ENCODE results near the gene TMC8. TPM values are rescaled to one million over a fixed set of nuclear protein-coding genes. Genes with fewer than 3 reads are reported as not detected.

The TMC8 gene
- total RNA-seq, 1 experiment from 2014 or later = not detected

DNA sequence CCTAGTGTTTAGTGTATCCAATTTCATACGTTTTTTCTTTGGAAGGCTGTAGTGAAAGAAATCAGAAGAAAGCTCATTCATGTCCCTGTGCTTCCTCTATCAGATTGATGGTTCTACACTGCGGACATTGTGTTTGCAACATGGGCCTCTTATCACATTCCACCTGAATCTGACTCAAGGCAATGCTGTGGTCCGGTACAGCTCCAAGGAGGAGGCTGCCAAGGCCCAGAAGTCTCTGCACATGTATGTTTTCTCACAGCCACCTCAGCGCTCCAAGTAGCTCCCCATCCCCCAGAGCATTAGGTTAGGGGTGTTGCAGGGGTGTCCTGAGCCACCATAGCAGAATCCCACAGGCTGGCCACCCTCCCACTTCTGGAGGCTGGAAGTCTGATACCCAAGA lies 27.3 kb upstream of the TMC8 start:
- Mint-ChIP-seq H3K27me3 (ENCODE audit: insufficient read depth, unreplicated experiment) (no peaks in the 10 kb centered on the region), H3K9me3 (ENCODE audit: unreplicated experiment) (peaks cover 14% of the 10 kb centered on the region), H3K27ac (ENCODE audit: unreplicated experiment) (no peak overlapping the region), H3K36me3 (ENCODE audit: insufficient read depth, unreplicated experiment) (peaks cover 36% of the 10 kb centered on the region), H3K4me3 (ENCODE audit: unreplicated experiment) (no peak overlapping the region), H3K4me1 (ENCODE audit: low read depth, unreplicated experiment) (no peaks in the 10 kb centered on the region)
- ChIA-PET CTCF (interaction anchor here (0.6 kb wide), 1 partner anchor 18 kb away, joined by 3 read pairs; no protein-coding TSS in a partner anchor), POLR2A (no interaction called here)
- no peak for DNase-seq
- peaks cover 5% of the 10 kb centered on the region for H3K36me3 ChIP-seq (ENCODE audit: control insufficient read depth, insufficient read depth, low read length)
- H3K27me3 ChIP-seq (replicated peaks; ENCODE audit: control insufficient read depth, insufficient read depth, low read length) = no peaks in the 10 kb centered on the region
- no TSS peak for BruUV-seq (replicated peaks)
- no peak for TF ChIP-seq CTCF (IDR thresholded peaks at IDR 0.05; ENCODE audit: insufficient read depth in 1 of 2, low read depth in 1 of 2, low read length in 1 of 2, severe bottlenecking in 1 of 2, unreplicated experiment in 1 of 2)
- H3K4me3 ChIP-seq (ENCODE audit: low read depth, low read length) = no peak overlapping the region
- intact Hi-C loops (cut with micrococcal nuclease; ENCODE audit: unreplicated experiment) = no loop called here
- H3K9me3 ChIP-seq = 0 out of 2 replicates have a peak, but pooled peaks cover 4% of the 10 kb centered on the region
- H3K4me1 ChIP-seq = peaks cover 7% of the 10 kb centered on the region

DNA sequence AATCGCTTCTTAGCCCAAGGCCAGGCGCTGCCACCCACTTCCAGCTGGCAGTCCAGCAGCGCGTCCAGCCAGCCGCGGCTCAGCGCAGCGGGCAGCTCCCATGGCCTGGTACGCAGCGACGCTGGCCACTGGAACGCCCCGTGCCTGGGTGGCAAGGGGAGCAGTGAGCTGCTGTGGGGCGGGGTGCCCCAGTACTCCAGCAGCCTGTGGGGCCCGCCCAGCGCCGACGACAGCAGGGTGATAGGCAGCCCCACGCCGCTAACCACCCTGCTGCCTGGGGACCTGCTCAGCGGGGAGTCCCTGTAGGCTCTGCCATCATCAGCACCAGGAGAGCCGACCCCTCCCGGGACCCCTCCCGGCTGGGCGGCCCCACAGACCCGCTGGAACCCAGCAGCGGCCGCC lies 26.0 kb upstream of the TMC8 start:
- H3K36me3 ChIP-seq (ENCODE audit: control insufficient read depth, insufficient read depth, low read length) = peaks cover 2% of the 10 kb centered on the region

DNA sequence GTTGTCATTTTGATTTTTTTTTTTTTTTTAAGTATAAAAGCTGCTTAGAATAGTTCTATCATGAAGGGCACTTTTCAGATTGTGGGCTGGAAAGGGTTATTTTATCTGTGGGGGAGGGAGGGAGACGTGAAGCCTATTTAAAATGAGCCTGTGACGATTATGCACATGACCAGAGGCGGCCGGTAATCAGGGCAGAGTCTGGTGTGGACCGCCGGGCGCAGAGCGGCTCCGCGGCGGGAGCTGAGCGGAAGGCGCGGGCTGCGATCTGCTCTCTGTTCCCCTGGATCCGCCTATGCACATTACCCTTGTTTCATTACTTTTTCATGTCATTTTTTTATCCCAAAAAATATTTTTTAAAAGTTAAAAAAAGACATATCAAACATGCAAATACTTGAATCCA lies 25.5 kb upstream of the TMC8 start:
- intact Hi-C loops (cut with micrococcal nuclease; ENCODE audit: unreplicated experiment) = no loop called here
- DNase-seq = no peak
- Mint-ChIP-seq H3K9me3 (ENCODE audit: unreplicated experiment) (peaks cover 14% of the 10 kb centered on the region), H3K27ac (ENCODE audit: unreplicated experiment) (peak overlapping the region; percentile 25), H3K4me3 (ENCODE audit: unreplicated experiment) (no peak overlapping the region), H3K4me1 (ENCODE audit: low read depth, unreplicated experiment) (no peaks in the 10 kb centered on the region), H3K36me3 (ENCODE audit: insufficient read depth, unreplicated experiment) (peaks cover 20% of the 10 kb centered on the region), H3K27me3 (ENCODE audit: insufficient read depth, unreplicated experiment) (no peaks in the 10 kb centered on the region)
- H3K9me3 ChIP-seq = 0 out of 2 replicates have a peak, but pooled peaks cover 3% of the 10 kb centered on the region
- BruUV-seq (replicated peaks) = no TSS peak
- ChIA-PET POLR2A (no interaction called here), CTCF (interaction anchor here (1.0 kb wide), 2 partner anchors 20 to 71 kb away, joined by 3 to 4 read pairs; no protein-coding TSS in a partner anchor)
- no peak overlapping the region for H3K4me3 ChIP-seq (ENCODE audit: low read depth, low read length)
- no peaks in the 10 kb centered on the region for H3K27me3 ChIP-seq (replicated peaks; ENCODE audit: control insufficient read depth, insufficient read depth, low read length)
- peaks cover 7% of the 10 kb centered on the region for H3K4me1 ChIP-seq
- TF ChIP-seq CTCF (IDR thresholded peaks at IDR 0.05; ENCODE audit: insufficient read depth in 1 of 2, low read depth in 1 of 2, low read length in 1 of 2, severe bottlenecking in 1 of 2, unreplicated experiment in 1 of 2) = no peak
- no peaks in the 10 kb centered on the region; the same call in 1 of the 2 replicates for H3K36me3 ChIP-seq (ENCODE audit: control insufficient read depth, insufficient read depth, low read length)

More for the DNA sequence above, 26.0 kb upstream of the TMC8 start:
- Histone ChIP-seq H3K4me1 (peaks cover 7% of the 10 kb centered on the region), H3K4me3 (ENCODE audit: low read depth, low read length) (no peak overlapping the region), H3K9me3 (0 out of 2 replicates have a peak, but pooled peaks cover 4% of the 10 kb centered on the region), H3K27me3 (replicated peaks; ENCODE audit: control insufficient read depth, insufficient read depth, low read length) (no peaks in the 10 kb centered on the region)
- Mint-ChIP-seq H3K27ac (ENCODE audit: unreplicated experiment) (no peak overlapping the region), H3K4me1 (ENCODE audit: low read depth, unreplicated experiment) (no peaks in the 10 kb centered on the region), H3K27me3 (ENCODE audit: insufficient read depth, unreplicated experiment) (no peaks in the 10 kb centered on the region), H3K36me3 (ENCODE audit: insufficient read depth, unreplicated experiment) (peaks cover 26% of the 10 kb centered on the region), H3K4me3 (ENCODE audit: unreplicated experiment) (no peak overlapping the region), H3K9me3 (ENCODE audit: unreplicated experiment) (peaks cover 14% of the 10 kb centered on the region)
- BruUV-seq (replicated peaks) = no TSS peak
- no peak for TF ChIP-seq CTCF (IDR thresholded peaks at IDR 0.05; ENCODE audit: insufficient read depth in 1 of 2, low read depth in 1 of 2, low read length in 1 of 2, severe bottlenecking in 1 of 2, unreplicated experiment in 1 of 2)
- CTCF ChIA-PET = no interaction called here
- DNase-seq = no peak
- POLR2A ChIA-PET = no interaction called here
- intact Hi-C loops (cut with micrococcal nuclease; ENCODE audit: unreplicated experiment) = no loop called here

Data from Caco-2 (cell line).